OCI-LY1 (cell line): ENCODE data around the gene PLXNA1.

Source experiments
- H2AFZ ChIP-seq: fragments of 200-600 bp; sonication (generic), shearing (Covaris generic); 2 replicates; pipeline ENCODE4 v1.6.0; 2014; ENCODE audit warnings: antibody characterized with exemption, mild to moderate bottlenecking, low read length
- H3F3A ChIP-seq: fragments of 200-600 bp; sonication (generic), shearing (Covaris generic); 2 replicates; pipeline ENCODE4 v1.6.0; 2014; ENCODE audit warnings: mild to moderate bottlenecking, antibody characterized with exemption, low read length, moderate library complexity; ENCODE audit not compliant: insufficient read depth
- H3K27ac ChIP-seq: fragments of 200-600 bp; sonication (generic); 2 replicates; pipeline ENCODE4 v1.5.1; 2014; ENCODE audit warnings: low read length, mixed run types, mild to moderate bottlenecking, low read depth; ENCODE audit not compliant: poor library complexity, severe bottlenecking
- H3K27me3 ChIP-seq: fragments of 200-600 bp; sonication (generic); 2 replicates; pipeline ENCODE4 v1.6.0; 2014; ENCODE audit warnings: antibody characterized with exemption, mild to moderate bottlenecking, low read length, moderate library complexity; ENCODE audit not compliant: insufficient read depth
- H3K36me3 ChIP-seq: fragments of 200-600 bp; sonication (generic); 2 replicates; pipeline ENCODE4 v1.6.1; 2014; ENCODE audit warnings: mild to moderate bottlenecking, antibody characterized with exemption, low read length, moderate library complexity, mixed read lengths; ENCODE audit not compliant: insufficient read depth
- H3K4me1 ChIP-seq: fragments of 200-600 bp; sonication (generic); 2 replicates; pipeline ENCODE4 v1.5.1; 2014; ENCODE audit warnings: mild to moderate bottlenecking, low read length, moderate library complexity; ENCODE audit not compliant: insufficient read depth, severe bottlenecking
- H3K4me2 ChIP-seq: fragments of 200-600 bp; sonication (generic), shearing (Covaris generic); 2 replicates; pipeline ENCODE4 v1.6.1; 2014; ENCODE audit warnings: low read length
- H3K4me3 ChIP-seq: fragments of 200-600 bp; sonication (generic); 2 replicates; pipeline ENCODE4 v1.5.1; 2014; ENCODE audit warnings: low read length, low read depth, mild to moderate bottlenecking, mixed read lengths; ENCODE audit not compliant: poor library complexity, severe bottlenecking
- H3K79me2 ChIP-seq: fragments of 200-600 bp; shearing (Covaris generic); 2 replicates; pipeline ENCODE4 v1.6.1; 2016; ENCODE audit warnings: mixed run types, low read length, mixed read lengths; ENCODE audit not compliant: insufficient read depth
- H3K9ac ChIP-seq: fragments of 200-600 bp; sonication (generic), shearing (Covaris generic); 2 replicates; pipeline ENCODE4 v1.6.1; 2014; ENCODE audit warnings: mild to moderate bottlenecking, low read length, mixed read lengths
- H3K9me2 ChIP-seq: fragments of 200-600 bp; sonication (generic), shearing (Covaris generic); 2 replicates; pipeline ENCODE4 v1.6.1; 2014; ENCODE audit warnings: low read depth, mild to moderate bottlenecking, low read length, mixed read lengths
- H3K9me3 ChIP-seq: fragments of 200-600 bp; shearing (Covaris generic); 2 replicates; pipeline ENCODE4 v1.6.1; 2014; ENCODE audit warnings: low read length, mixed read lengths
- H4K20me1 ChIP-seq: fragments of 200-600 bp; sonication (generic), shearing (Covaris generic); 2 replicates; pipeline ENCODE4 v1.6.0; 2016; ENCODE audit warnings: mild to moderate bottlenecking, low read length; ENCODE audit not compliant: insufficient read depth
- CTCF ChIP-seq: fragments of 200-600 bp; sonication (generic), shearing (Covaris generic); IDR thresholded peaks from 2 replicates; pipeline ENCODE4 v1.5.1; 2017; ENCODE audit warnings: mild to moderate bottlenecking, antibody characterized with exemption, low read length, moderate library complexity, mixed read lengths
- EZH2 ChIP-seq: fragments of 200-600 bp; sonication (generic), shearing (Covaris generic); IDR thresholded peaks from 2 replicates; pipeline ENCODE4 v1.8.0; 2017; ENCODE audit warnings: borderline replicate concordance, mixed run types, mild to moderate bottlenecking, antibody characterized with exemption, low read length, moderate library complexity, mixed read lengths

PLXNA1 gene

GRCh38 chr3:126952983-126953660 is 29.8 kb upstream of the PLXNA1 start:
- TF ChIP-seq CTCF (no peak), EZH2 (no peak)
- Histone ChIP-seq H3K27ac (no peak overlapping the region), H4K20me1 (no peaks in the 10 kb centered on the region), H3K9me3 (no peaks in the 10 kb centered on the region), H3K4me2 (no peak overlapping the region), H3K4me3 (no peak overlapping the region), H3K27me3 (no peaks in the 10 kb centered on the region), H3K9ac (no peak overlapping the region), H2AFZ (no peak overlapping the region), H3F3A (no peaks in the 10 kb centered on the region), H3K9me2 (no peaks in the 10 kb centered on the region), H3K79me2 (no peaks in the 10 kb centered on the region), H3K36me3 (no peaks in the 10 kb centered on the region), H3K4me1 (no peaks in the 10 kb centered on the region)

GRCh38 chr3:126954141-126954842 is 28.6 kb upstream of the PLXNA1 start:
- no peaks in the 10 kb centered on the region for H3K9me2 ChIP-seq
- no peaks in the 10 kb centered on the region for H4K20me1 ChIP-seq
- no peak overlapping the region for H3K27ac ChIP-seq
- H3K4me1 ChIP-seq = no peaks in the 10 kb centered on the region
- no peaks in the 10 kb centered on the region for H3K79me2 ChIP-seq
- no peak overlapping the region for H3K9ac ChIP-seq
- H3K4me2 ChIP-seq = no peak overlapping the region
- H2AFZ ChIP-seq = no peak overlapping the region
- H3K4me3 ChIP-seq = no peak overlapping the region
- TF ChIP-seq EZH2 (no peak), CTCF (no peak)
- H3K36me3 ChIP-seq = no peaks in the 10 kb centered on the region
- no peaks in the 10 kb centered on the region for H3K27me3 ChIP-seq
- no peaks in the 10 kb centered on the region for H3F3A ChIP-seq
- no peaks in the 10 kb centered on the region for H3K9me3 ChIP-seq

GRCh38 chr3:126955004-126955790 is 27.7 kb upstream of the PLXNA1 start:
- Histone ChIP-seq H3K36me3 (no peaks in the 10 kb centered on the region), H3K4me2 (no peak overlapping the region), H2AFZ (no peak overlapping the region), H3K27ac (no peak overlapping the region), H3K9me2 (no peaks in the 10 kb centered on the region), H4K20me1 (no peaks in the 10 kb centered on the region), H3K79me2 (no peaks in the 10 kb centered on the region), H3K9me3 (no peaks in the 10 kb centered on the region), H3K4me3 (no peak overlapping the region), H3F3A (no peaks in the 10 kb centered on the region), H3K27me3 (no peaks in the 10 kb centered on the region), H3K9ac (no peak overlapping the region), H3K4me1 (no peaks in the 10 kb centered on the region)
- no peak for TF ChIP-seq EZH2
- TF ChIP-seq CTCF = no peak
